ENCODE measurements around the gene TMEM47.
A peak's percentile ranks its signal among the peaks of the same experiment; 100 is the strongest.

Gene TMEM47

GRCh38 chrX:34656842-34657725 is at the start of gene TMEM47:
Gene TMEM47, minus strand, starts transcription at chrX:34657285. Its CDS starts 256 bp downstream, at chrX:34657029.
- DNase-seq (ENCODE audit: low spot score): peak; percentile 84

GRCh38 chrX:34687095-34687494 is 30.0 kb upstream of the TMEM47 start:
- no peak for DNase-seq (ENCODE audit: low spot score)

- no peak for DNase-seq (ENCODE audit: low spot score)
Measured at GRCh38 chrX:34659575-34659974, 2.5 kb upstream of the TMEM47 start.

GRCh38 chrX:34658326-34658725 is 1.2 kb upstream of the TMEM47 start:
- DNase-seq (ENCODE audit: low spot score): no peak

- DNase-seq (ENCODE audit: low spot score): no peak
Measured at GRCh38 chrX:34657726-34658070, 613 bp upstream of the TMEM47 start.

GRCh38 chrX:34656467-34656841 is 631 bp downstream of the TMEM47 start:
- no peak for DNase-seq (ENCODE audit: low spot score)

- DNase-seq (ENCODE audit: low spot score): no peak
Measured at GRCh38 chrX:34655501-34656455, 1.3 kb downstream of the TMEM47 start.

- no peak for DNase-seq (ENCODE audit: low spot score)
Measured at GRCh38 chrX:34654696-34655490, 2.2 kb downstream of the TMEM47 start.

GRCh38 chrX:34653811-34654210 is 3.3 kb downstream of the TMEM47 start:
- no peak for DNase-seq (ENCODE audit: low spot score)

- DNase-seq (ENCODE audit: low spot score): no peak
Measured at GRCh38 chrX:34642849-34643248, 14.2 kb downstream of the TMEM47 start.

- no peak for DNase-seq (ENCODE audit: low spot score)
Measured at GRCh38 chrX:34638116-34638515, 19.0 kb downstream of the TMEM47 start.

- no peak for DNase-seq (ENCODE audit: low spot score)
Measured at GRCh38 chrX:34634349-34634748, 22.7 kb downstream of the TMEM47 start.

- no peak for DNase-seq (ENCODE audit: low spot score)
Measured at GRCh38 chrX:34632384-34632783, 24.7 kb downstream of the TMEM47 start.

GRCh38 chrX:34631479-34632220 is 25.4 kb downstream of the TMEM47 start:
- DNase-seq (ENCODE audit: low spot score): no peak

- no peak for DNase-seq (ENCODE audit: low spot score)
Measured at GRCh38 chrX:34629572-34629971, 27.5 kb downstream of the TMEM47 start.

GRCh38 chrX:34624416-34624815 is 32.7 kb downstream of the TMEM47 start:
- DNase-seq (ENCODE audit: low spot score): no peak

- no peak for DNase-seq (ENCODE audit: low spot score)
Measured at GRCh38 chrX:34619920-34620319, 37.2 kb downstream of the TMEM47 start.

- DNase-seq (ENCODE audit: low spot score): no peak
Measured at GRCh38 chrX:34612036-34612435, 45.0 kb downstream of the TMEM47 start.

GRCh38 chrX:34598362-34598761 is 58.7 kb downstream of the TMEM47 start:
- no peak for DNase-seq (ENCODE audit: low spot score)

- DNase-seq (ENCODE audit: low spot score): no peak
Measured at GRCh38 chrX:34586936-34587335, 70.1 kb downstream of the TMEM47 start.

- DNase-seq (ENCODE audit: low spot score): no peak
Measured at GRCh38 chrX:34586346-34586911, 70.7 kb downstream of the TMEM47 start.

Data from left forelimb (tissue), 1 donor.